HG02870 (cell line): ENCODE results near the gene ZNF521.

Experiments
- ATAC-seq: cut with Tn5 transposase; IDR thresholded peaks from one replicate; pipeline ENCODE4 v1.9.1; 2021; ENCODE audit warnings: mild to moderate bottlenecking, moderate library complexity; ENCODE audit not compliant: unreplicated experiment

Gene ZNF521

GRCh38 chr18:25230658-25231326 is 121.2 kb downstream of the ZNF521 start:
- peak; percentile 57 for ATAC-seq

- ATAC-seq: no peak
Measured at GRCh38 chr18:25229920-25230319, 122.0 kb downstream of the ZNF521 start.

GRCh38 chr18:25229081-25229480 is 122.9 kb downstream of the ZNF521 start:
- no peak for ATAC-seq

GRCh38 chr18:25228410-25228809 is 123.6 kb downstream of the ZNF521 start:
- no peak for ATAC-seq

- no peak for ATAC-seq
Measured at GRCh38 chr18:25225151-25225550, 126.8 kb downstream of the ZNF521 start.

GRCh38 chr18:25223899-25224886 is 127.8 kb downstream of the ZNF521 start:
- ATAC-seq: no peak

- ATAC-seq: no peak
Measured at GRCh38 chr18:25223211-25223610, 128.8 kb downstream of the ZNF521 start.

- ATAC-seq: no peak
Measured at GRCh38 chr18:25222648-25223047, 129.3 kb downstream of the ZNF521 start.

GRCh38 chr18:25210622-25211021 is 141.3 kb downstream of the ZNF521 start:
- no peak for ATAC-seq

- no peak for ATAC-seq
Measured at GRCh38 chr18:25192065-25192464, 159.9 kb downstream of the ZNF521 start.

GRCh38 chr18:25190472-25190871 is 161.5 kb downstream of the ZNF521 start:
- ATAC-seq: peak; percentile 68

- no peak for ATAC-seq
Measured at GRCh38 chr18:25189391-25190185, 162.4 kb downstream of the ZNF521 start.

GRCh38 chr18:25187521-25188192 is 164.3 kb downstream of the ZNF521 start:
- no peak for ATAC-seq

- ATAC-seq: no peak
Measured at GRCh38 chr18:25186871-25187270, 165.1 kb downstream of the ZNF521 start.

- no peak for ATAC-seq
Measured at GRCh38 chr18:25181993-25182392, 170.0 kb downstream of the ZNF521 start.

- no peak for ATAC-seq
Measured at GRCh38 chr18:25181581-25181980, 170.4 kb downstream of the ZNF521 start.

GRCh38 chr18:25180973-25181548 is 170.9 kb downstream of the ZNF521 start:
- ATAC-seq: no peak

GRCh38 chr18:25177631-25178030 is 174.3 kb downstream of the ZNF521 start:
- ATAC-seq: no peak

GRCh38 chr18:25176518-25177042 is 175.4 kb downstream of the ZNF521 start:
- ATAC-seq: no peak
